WERI-Rb-1 (cell line): ENCODE measurements around the gene POU2F3.

Experiments
- DNase-seq: peaks from one replicate; pipeline ENCODE4 v3.0.0-alpha.2; 2020
- H3K27ac ChIP-seq: fragments of 250-450 bp; sonication (Bioruptor Pico); 2 replicates; pipeline ENCODE4 v1.5.1; 2020; ENCODE audit warnings: mild to moderate bottlenecking, moderate library complexity
- H3K27me3 ChIP-seq: fragments of 250-450 bp; sonication (Bioruptor Pico); 2 replicates; pipeline ENCODE4 v1.5.1; 2021; ENCODE audit warnings: mild to moderate bottlenecking, low read depth, moderate library complexity; ENCODE audit not compliant: insufficient read depth, severe bottlenecking
- H3K36me3 ChIP-seq: fragments of 250-450 bp; sonication (Bioruptor Pico); 2 replicates; pipeline ENCODE4 v1.5.1; 2020; ENCODE audit warnings: mild to moderate bottlenecking, moderate library complexity
- H3K4me3 ChIP-seq: 2 replicates; pipeline ENCODE4 v1.5.1; 2011; ENCODE audit warnings: low read depth, mild to moderate bottlenecking, control low read depth, low read length
- H3K9me3 ChIP-seq: fragments of 250-450 bp; sonication (Bioruptor Pico); 2 replicates; pipeline ENCODE4 v1.5.1; 2021; ENCODE audit warnings: mild to moderate bottlenecking, moderate library complexity; ENCODE audit not compliant: severe bottlenecking
- CTCF ChIP-seq: IDR thresholded peaks from 2 replicates; pipeline ENCODE4 v1.5.1; 2011; ENCODE audit warnings: low read depth, mild to moderate bottlenecking, control low read depth, inconsistent platforms, low read length

POU2F3 gene

GRCh38 chr11:120236169-120237107 is 3.5 kb upstream of the POU2F3 start:
- DNase-seq, result no peak
- TF ChIP-seq CTCF, result no peak

GRCh38 chr11:120238968-120239620 is 846 bp upstream of the POU2F3 start:
- Histone ChIP-seq H3K27me3 (no peaks in the 10 kb centered on the region), H3K4me3 (no peak overlapping the region)

More at GRCh38 chr11:120236169-120237107, 3.5 kb upstream of the POU2F3 start:
- Histone ChIP-seq H3K36me3 (no peaks in the 10 kb centered on the region), H3K9me3 (no peaks in the 10 kb centered on the region), H3K4me3 (no peak overlapping the region), H3K27ac (no peak overlapping the region; the same call in 1 of the 2 replicates), H3K27me3 (peaks cover 8% of the 10 kb centered on the region)

GRCh38 chr11:120240866-120241265 is 926 bp downstream of the POU2F3 start:
- no peak overlapping the region for H3K4me3 ChIP-seq
- no peaks in the 10 kb centered on the region for H3K27me3 ChIP-seq
- H3K36me3 ChIP-seq, result no peaks in the 10 kb centered on the region
- no peak overlapping the region for H3K27ac ChIP-seq
- DNase-seq, result no peak
- H3K9me3 ChIP-seq, result no peaks in the 10 kb centered on the region
- no peak for TF ChIP-seq CTCF

More at GRCh38 chr11:120238968-120239620, 846 bp upstream of the POU2F3 start:
- no peak overlapping the region for H3K27ac ChIP-seq
- TF ChIP-seq CTCF, result no peak
- DNase-seq, result no peak
- H3K9me3 ChIP-seq, result no peaks in the 10 kb centered on the region
- no peaks in the 10 kb centered on the region for H3K36me3 ChIP-seq

GRCh38 chr11:120241277-120241676 is 1.3 kb downstream of the POU2F3 start:
- Histone ChIP-seq H3K9me3 (no peaks in the 10 kb centered on the region), H3K27ac (no peak overlapping the region), H3K27me3 (no peaks in the 10 kb centered on the region), H3K36me3 (no peaks in the 10 kb centered on the region), H3K4me3 (no peak overlapping the region)
- no peak for TF ChIP-seq CTCF
- DNase-seq, result no peak

- no peaks in the 10 kb centered on the region for H3K9me3 ChIP-seq
These were observed 3.3 kb downstream of the POU2F3 start for GRCh38 chr11:120243221-120243620.

More at GRCh38 chr11:120243221-120243620, 3.3 kb downstream of the POU2F3 start:
- Histone ChIP-seq H3K27me3 (no peaks in the 10 kb centered on the region), H3K4me3 (no peak overlapping the region), H3K27ac (no peak overlapping the region), H3K36me3 (no peaks in the 10 kb centered on the region)
- no peak for DNase-seq
- no peak for TF ChIP-seq CTCF
